SU-DHL-6 (cell line): Measurements from ENCODE around the gene LIN7C.

Source experiments
- EZH2phosphoT487 ChIP-seq: fragments of 200-600 bp; sonication (generic), shearing (Covaris generic); conservative IDR thresholded peaks from 2 replicates; pipeline ENCODE4 v1.6.1; 2018; ENCODE audit warnings: mild to moderate bottlenecking, antibody characterized with exemption, low read length, moderate library complexity, mixed read lengths
- TF ChIP-seq, protein P1 (sequence below): fragments of 200-600 bp; sonication (generic); IDR thresholded peaks from one replicate; pipeline ENCODE4 v1.5.1; 2017; ENCODE audit warnings: antibody characterized with exemption, mild to moderate bottlenecking, low read length, moderate library complexity; ENCODE audit not compliant: insufficient read depth, poor library complexity, severe bottlenecking

DNA sequence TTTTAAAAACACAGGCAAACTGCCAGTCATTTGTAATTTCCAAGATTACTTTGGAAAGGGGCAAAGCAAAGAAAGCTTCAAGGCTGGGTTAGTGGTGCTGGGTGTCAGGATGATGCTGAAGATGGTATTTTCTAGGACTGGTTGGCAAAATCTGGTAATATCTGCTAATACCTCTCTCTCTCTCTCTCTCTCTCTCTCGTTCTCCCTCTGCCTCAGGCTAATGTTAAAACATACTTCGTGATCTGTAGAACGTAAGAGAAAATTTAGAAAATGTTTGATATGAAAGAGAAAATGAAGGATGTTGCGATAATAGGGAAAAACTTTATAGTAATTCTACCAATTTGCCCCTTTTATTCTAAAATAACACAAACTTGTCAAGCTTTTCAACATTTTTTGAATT lies 24.6 kb downstream of the LIN7C start:
- TF ChIP-seq, protein P1, sequence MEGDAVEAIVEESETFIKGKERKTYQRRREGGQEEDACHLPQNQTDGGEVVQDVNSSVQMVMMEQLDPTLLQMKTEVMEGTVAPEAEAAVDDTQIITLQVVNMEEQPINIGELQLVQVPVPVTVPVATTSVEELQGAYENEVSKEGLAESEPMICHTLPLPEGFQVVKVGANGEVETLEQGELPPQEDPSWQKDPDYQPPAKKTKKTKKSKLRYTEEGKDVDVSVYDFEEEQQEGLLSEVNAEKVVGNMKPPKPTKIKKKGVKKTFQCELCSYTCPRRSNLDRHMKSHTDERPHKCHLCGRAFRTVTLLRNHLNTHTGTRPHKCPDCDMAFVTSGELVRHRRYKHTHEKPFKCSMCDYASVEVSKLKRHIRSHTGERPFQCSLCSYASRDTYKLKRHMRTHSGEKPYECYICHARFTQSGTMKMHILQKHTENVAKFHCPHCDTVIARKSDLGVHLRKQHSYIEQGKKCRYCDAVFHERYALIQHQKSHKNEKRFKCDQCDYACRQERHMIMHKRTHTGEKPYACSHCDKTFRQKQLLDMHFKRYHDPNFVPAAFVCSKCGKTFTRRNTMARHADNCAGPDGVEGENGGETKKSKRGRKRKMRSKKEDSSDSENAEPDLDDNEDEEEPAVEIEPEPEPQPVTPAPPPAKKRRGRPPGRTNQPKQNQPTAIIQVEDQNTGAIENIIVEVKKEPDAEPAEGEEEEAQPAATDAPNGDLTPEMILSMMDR, result no peak
- no peak for TF ChIP-seq EZH2phosphoT487
